Measurements from ENCODE around the gene IFFO2.

The IFFO2 gene

DNA sequence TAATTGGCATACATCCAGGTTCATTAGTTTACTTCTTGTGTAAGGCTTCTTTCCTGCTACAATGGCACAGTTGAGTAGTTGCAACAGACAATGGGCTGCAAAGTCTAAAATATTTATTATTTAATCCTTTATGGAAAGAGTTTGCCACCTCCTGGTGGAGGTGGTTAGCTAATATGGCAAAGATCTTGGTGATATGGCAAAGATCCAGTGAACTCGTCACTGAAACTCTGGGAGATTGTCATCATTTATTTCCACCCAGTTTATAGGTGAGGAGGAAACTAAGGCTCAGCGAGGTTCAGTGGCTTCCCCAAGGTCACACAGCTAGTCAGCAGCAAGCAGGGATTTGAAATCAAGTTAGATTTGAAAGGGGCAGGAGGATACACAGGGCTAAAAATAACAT, 16.1 kb upstream of the IFFO2 start:
- DNase-seq (ENCODE audit: low read depth in 2 of 2) = no peak

GRCh38 chr1:18970762-18971161, 14.3 kb upstream of the IFFO2 start:
- no peak for DNase-seq (ENCODE audit: low read depth in 2 of 2)

DNA sequence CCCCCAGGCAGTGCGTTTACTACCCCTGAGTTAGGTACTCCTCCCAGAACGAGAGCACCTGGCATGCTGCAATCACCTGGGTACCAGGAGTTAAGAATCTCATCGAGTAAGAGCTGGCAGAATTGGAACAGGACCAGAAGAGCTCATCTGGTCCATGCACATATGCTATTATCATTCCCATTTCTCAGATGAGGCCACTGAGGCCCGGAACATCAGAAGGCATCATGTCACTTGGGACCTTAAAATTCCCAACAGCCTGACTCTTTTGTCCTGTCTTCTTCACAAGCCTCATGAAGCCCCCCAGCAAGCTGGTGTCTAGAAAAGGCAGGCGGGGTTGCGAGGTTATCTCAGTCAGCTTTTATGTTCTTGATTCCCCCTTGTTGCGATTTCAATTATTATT, 13.9 kb upstream of the IFFO2 start:
- DNase-seq (ENCODE audit: low read depth in 2 of 2) = no peak

DNA sequence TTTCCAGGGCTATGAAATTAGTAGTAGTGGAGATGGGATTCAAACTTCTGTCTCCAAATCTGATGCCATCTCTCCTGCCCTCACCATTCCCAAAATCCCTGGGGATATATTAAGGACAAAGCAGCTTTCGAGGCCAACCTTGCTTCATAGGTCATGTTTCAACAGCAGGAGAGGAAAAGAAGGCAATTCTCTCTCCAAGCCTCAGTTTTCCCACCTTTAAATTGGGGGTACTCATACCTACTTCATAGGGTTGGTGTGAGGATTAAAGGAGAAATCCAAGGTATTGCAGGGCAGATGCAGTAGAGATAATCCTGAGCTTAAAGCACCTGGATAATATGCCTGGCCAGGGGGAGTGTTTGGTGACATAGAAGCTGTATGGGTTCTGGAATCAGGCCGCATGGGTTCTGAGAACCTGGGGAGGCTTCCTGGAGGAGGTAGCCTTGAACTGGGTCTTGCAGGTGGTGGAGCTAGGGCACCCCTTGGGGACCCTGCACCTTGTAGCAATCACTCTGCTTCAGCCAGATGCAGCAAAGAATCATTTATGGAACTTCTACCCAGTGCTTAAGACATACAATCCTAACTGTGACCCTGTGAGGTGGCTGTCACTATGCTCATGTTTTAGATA, 10.7 kb upstream of the IFFO2 start:
- no peak for DNase-seq (ENCODE audit: low read depth in 2 of 2)

- no peak for DNase-seq (ENCODE audit: low read depth in 2 of 2)
These were observed 9.0 kb upstream of the IFFO2 start for GRCh38 chr1:18965206-18966173.

DNA sequence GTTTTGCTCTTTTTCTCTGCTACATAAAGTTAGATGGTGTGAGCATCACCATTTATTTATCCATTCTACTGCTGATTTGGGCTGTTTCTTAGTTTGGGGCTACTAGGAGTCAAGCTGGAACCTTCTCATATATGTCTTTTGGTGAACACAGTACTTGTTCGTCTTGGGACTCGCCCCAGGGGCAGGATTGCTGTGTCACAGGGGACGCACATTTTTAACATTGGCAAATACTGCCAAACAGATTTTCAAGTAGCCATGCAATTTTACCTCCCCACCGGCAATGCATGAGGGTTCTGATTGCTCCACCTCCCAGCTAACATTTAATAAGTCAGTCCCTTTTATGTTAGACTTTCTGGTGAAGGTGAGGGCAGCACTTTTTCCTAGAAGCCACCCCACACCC, 7.5 kb upstream of the IFFO2 start:
- DNase-seq (ENCODE audit: low read depth in 2 of 2) = no peak

GRCh38 chr1:18962855-18963737, 6.6 kb upstream of the IFFO2 start:
- no peak for DNase-seq (ENCODE audit: low read depth in 2 of 2)

DNA sequence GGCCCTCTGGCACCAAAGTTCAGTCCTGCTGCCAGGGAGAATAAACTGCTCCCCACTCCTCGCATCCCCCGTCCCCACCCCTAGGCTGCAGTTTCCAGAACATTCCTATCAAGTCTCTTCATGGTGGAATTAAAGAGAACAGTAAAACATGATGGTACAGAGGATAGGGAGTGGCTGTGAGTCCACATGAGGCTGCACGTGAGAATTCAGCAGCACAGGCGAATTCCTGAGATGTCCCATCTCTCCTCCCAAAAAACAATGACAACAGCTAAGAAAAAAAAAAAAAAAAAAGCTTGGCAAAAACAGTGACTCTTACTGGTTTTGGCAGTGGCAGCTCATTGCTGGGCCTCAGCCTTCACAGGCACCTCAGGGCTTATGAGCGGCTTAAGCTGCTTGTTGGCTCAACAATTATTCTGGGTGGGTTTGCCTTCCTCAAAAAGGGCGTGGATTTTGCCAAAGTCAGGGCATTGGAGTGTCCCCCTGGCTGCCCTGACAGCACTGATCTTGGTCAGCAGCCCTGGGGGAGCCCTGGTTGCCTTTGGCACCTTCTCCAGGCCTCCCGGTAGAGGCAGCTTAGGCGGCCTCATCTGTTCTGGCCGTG, 5.7 kb upstream of the IFFO2 start:
- no peak for DNase-seq (ENCODE audit: low read depth in 2 of 2)

- DNase-seq (ENCODE audit: low read depth in 2 of 2) = no peak
These were observed 4.3 kb upstream of the IFFO2 start for GRCh38 chr1:18960821-18961220.

- DNase-seq (ENCODE audit: low read depth in 2 of 2) = no peak
These were observed 3.9 kb upstream of the IFFO2 start for GRCh38 chr1:18960409-18960808.

DNA sequence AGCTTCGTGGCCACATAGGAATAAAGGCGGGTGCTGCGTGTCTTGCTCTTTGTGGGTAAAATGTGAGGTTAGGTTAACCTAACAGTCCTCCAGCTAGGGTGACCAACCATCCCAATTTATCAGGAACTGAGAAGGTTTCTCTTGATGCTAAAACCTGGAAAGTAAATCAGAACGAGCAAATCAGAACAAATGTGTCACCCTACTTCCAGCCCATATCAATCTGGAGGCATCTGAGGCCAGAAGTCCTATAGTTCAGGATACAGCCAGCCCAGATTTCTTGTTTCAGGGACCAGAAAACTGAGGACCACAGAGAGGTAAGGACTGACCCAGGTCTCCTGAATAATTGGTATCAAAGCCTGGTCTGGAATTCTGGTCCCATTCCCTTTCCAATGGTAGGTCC, 3.1 kb upstream of the IFFO2 start:
- DNase-seq (ENCODE audit: low read depth in 2 of 2) = no peak

DNA sequence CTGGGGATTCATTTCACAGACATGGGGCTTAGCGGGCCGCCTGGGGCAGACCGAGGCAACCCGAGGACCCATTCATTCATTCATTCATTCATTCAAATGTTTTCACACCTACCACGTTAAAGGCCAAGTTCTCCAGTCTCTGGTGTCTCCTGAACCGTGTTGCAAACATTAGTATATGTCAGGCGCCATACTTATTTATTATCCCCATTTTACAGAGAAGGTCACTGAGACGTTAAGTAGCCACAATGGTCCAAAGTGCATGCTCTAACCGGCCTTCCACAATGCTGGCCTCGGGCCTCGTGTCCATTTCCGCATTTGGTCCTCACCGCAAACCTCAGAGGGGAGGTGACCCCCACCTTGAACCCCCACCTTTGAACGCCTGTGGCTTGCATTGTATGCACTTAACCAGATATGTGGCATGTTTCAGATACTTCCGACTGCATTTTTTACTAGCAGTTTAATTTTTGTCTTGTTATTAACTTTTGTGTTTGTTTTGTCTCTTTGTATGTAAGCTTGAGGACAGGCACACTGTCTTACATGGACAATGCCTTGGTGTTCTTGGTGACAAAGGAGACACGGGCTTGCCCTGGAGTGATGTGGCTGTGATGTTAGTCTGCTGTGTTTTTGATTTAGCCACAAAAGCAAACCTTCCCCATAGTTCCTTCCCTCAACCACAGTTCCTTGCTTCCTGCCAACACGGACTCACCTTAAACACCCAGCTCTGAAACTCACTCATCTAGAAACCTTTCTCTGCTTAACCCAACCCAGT, 1.2 kb upstream of the IFFO2 start:
- DNase-seq (ENCODE audit: low read depth in 2 of 2) = no peak

GRCh38 chr1:18957136-18957521, 653 bp upstream of the IFFO2 start:
- DNase-seq (ENCODE audit: low read depth in 2 of 2) = peak in 1 of 2 donors; percentile 23

- peak; percentile 41 to 69 for DNase-seq (ENCODE audit: low read depth in 2 of 2)
These were observed 859 bp downstream of the IFFO2 start for GRCh38 chr1:18955441-18956192.

GRCh38 chr1:18955131-18955440, 1.4 kb downstream of the IFFO2 start:
- no peak for DNase-seq (ENCODE audit: low read depth in 2 of 2)

DNA sequence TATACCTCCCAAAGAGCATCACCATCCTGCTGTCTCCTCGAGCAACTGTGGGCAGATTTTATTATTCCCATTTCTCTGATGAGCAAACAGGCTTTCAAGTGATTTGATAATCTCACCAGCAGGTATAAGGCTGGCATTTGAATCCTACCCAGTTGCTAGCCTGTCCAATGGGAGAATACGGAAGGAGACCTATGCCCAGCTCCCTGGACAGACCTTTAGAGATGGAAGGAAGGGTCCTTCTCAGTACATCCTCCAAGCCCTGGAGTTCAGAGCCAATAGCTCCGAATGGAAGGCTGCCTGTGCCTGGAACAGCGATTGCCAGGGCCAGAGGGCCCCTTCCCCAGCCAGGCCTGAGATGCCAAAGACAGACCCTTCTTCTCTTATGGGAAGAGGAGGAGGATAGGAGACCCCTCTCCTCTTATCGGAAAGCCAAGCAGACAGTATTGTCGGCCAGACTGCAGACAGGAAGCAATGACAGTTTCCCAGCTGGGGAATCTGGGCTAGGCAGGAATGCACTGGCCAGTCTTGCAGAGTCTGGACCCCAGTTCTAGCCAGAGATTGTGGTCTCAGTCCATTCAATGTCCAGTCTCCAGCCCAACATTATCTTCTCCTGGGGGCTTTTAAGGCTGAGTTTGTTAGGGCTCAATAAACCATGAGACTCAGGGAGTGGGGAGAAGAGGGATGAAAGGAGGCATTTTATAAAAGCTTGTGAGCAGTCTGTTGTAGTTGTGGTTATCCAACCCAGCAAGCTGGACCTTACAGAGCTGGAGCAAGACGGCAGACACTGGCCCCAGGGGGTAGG, 2.0 kb downstream of the IFFO2 start:
- DNase-seq (ENCODE audit: low read depth in 2 of 2) = no peak

DNA sequence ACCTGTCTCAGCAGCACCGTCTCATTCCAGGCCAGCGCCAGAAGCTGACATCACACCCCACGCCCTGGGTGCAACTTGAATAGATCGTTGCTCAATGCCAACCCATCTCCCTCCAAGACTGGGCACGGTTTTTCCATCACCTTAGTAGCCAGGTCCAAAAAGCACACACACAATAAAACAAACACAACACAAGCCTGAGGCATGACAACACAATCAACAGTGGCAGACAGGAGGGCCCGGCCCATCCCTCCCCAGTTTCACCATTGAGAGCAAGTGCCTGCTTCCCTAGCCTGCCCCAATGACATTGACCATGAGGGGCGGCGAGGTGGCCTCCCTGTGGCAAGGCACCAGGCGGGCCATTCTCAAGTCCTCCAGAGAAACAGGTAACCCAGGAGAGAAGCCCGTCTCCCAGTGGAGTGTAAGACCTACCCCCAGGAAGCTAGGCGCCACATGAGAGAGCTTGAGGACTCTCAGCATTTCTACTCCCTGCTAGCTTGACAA, 2.7 kb downstream of the IFFO2 start:
- no peak for DNase-seq (ENCODE audit: low read depth in 2 of 2)

DNA sequence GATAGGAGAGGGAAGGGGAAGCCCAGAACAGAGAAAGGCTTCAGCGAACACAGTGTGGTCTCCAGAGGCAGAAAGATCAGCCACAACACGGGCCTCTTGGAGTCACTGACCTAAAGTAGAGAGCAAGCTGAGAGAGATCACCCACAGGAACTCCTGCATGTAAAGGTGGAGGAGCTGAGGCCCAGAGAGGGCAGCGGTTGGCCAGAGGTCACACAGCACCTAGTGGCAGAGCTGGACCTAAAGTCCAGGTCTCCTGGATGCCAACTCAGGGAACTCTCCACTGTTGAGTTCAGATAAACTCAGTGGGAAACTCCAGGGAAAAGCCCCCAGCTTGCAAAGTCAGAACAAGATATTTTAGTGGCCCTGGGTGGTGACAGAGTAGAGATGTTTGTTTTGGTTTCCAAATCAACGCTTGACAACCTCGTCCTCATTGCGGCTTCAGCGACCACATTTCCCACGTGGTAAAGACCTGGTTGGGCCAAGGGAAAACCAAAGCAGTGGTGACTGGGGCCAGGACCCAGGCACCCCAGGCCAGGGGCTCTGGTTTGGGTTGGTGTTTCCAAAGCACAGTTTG, 4.6 kb downstream of the IFFO2 start:
- peak; percentile 63 to 66 for DNase-seq (ENCODE audit: low read depth in 2 of 2)

GRCh38 chr1:18951416-18951815, 5.1 kb downstream of the IFFO2 start:
- no peak for DNase-seq (ENCODE audit: low read depth in 2 of 2)
